OCI-LY1 (cell line): ENCODE measurements around the gene KRTAP10-6.

ENCODE experiments used
- CTCF ChIP-seq: fragments of 200-600 bp; sonication (generic), shearing (Covaris generic); IDR thresholded peaks from 2 replicates; pipeline ENCODE4 v1.5.1; 2017; ENCODE audit warnings: mild to moderate bottlenecking, antibody characterized with exemption, low read length, moderate library complexity, mixed read lengths
- EZH2 ChIP-seq: fragments of 200-600 bp; sonication (generic), shearing (Covaris generic); IDR thresholded peaks from 2 replicates; pipeline ENCODE4 v1.8.0; 2017; ENCODE audit warnings: borderline replicate concordance, mixed run types, mild to moderate bottlenecking, antibody characterized with exemption, low read length, moderate library complexity, mixed read lengths

GRCh38 chr21:44636209-44637017 lies 44.1 kb upstream of the KRTAP10-6 start:
- TF ChIP-seq CTCF = no peak
- TF ChIP-seq EZH2 = no peak
